Loucy (cell line): ENCODE data around the gene BCHE.

ENCODE experiments used
- H2AFZ ChIP-seq: fragments of 200-600 bp; sonication (generic); 2 replicates; pipeline ENCODE4 v1.6.0; 2016; ENCODE audit warnings: antibody characterized with exemption, mild to moderate bottlenecking, low read length, moderate library complexity
- H3F3A ChIP-seq: fragments of 200-600 bp; 2 replicates; pipeline ENCODE4 v1.6.0; 2016; ENCODE audit warnings: antibody characterized with exemption, low read depth, mild to moderate bottlenecking
- H3K27me3 ChIP-seq: fragments of 200-600 bp; sonication (generic); 2 replicates; pipeline ENCODE4 v1.6.1; 2014; ENCODE audit warnings: low read length, mild to moderate bottlenecking; ENCODE audit not compliant: insufficient read depth, poor library complexity, severe bottlenecking
- H3K36me3 ChIP-seq: fragments of 200-600 bp; sonication (generic); 2 replicates; pipeline ENCODE4 v1.6.1; 2016; ENCODE audit warnings: low read length; ENCODE audit not compliant: insufficient read depth
- H3K4me1 ChIP-seq: fragments of 200-600 bp; sonication (generic); 2 replicates; pipeline ENCODE4 v1.5.1; 2014; ENCODE audit warnings: low read length, mild to moderate bottlenecking; ENCODE audit not compliant: insufficient read depth, poor library complexity, severe bottlenecking
- H3K4me2 ChIP-seq: fragments of 200-600 bp; sonication (generic); 2 replicates; pipeline ENCODE4 v1.6.0; 2014; ENCODE audit warnings: antibody characterized with exemption, low read length, low read depth, mild to moderate bottlenecking; ENCODE audit not compliant: poor library complexity, severe bottlenecking
- H3K4me3 ChIP-seq: fragments of 200-600 bp; sonication (generic); 2 replicates; pipeline ENCODE4 v1.5.1; 2014; ENCODE audit warnings: low read length, mild to moderate bottlenecking, mixed read lengths; ENCODE audit not compliant: poor library complexity, severe bottlenecking
- H3K79me2 ChIP-seq: fragments of 200-600 bp; sonication (generic); 2 replicates; pipeline ENCODE4 v1.6.1; 2014; ENCODE audit warnings: low read length; ENCODE audit not compliant: insufficient read depth
- H3K9ac ChIP-seq: fragments of 200-600 bp; sonication (generic); 2 replicates; pipeline ENCODE4 v1.6.0; 2014; ENCODE audit warnings: mild to moderate bottlenecking, low read depth, low read length, moderate library complexity; ENCODE audit not compliant: poor library complexity, severe bottlenecking
- H3K9me2 ChIP-seq: fragments of 200-600 bp; sonication (generic); replicated peaks from 2 replicates; pipeline ENCODE4 v1.6.1; 2016; ENCODE audit warnings: low read depth, low read length, mixed read lengths
- H3K9me3 ChIP-seq: fragments of 200-600 bp; sonication (generic); 2 replicates; pipeline ENCODE4 v1.6.1; 2014; ENCODE audit warnings: mild to moderate bottlenecking, antibody characterized with exemption, low read length, low read depth; ENCODE audit not compliant: insufficient read depth
- H4K20me1 ChIP-seq: fragments of 200-600 bp; sonication (generic); 2 replicates; pipeline ENCODE4 v1.6.0; 2014; ENCODE audit warnings: antibody characterized with exemption, low read length, mild to moderate bottlenecking; ENCODE audit not compliant: insufficient read depth, poor library complexity, severe bottlenecking
- EZH2phosphoT487 ChIP-seq: fragments of 200-600 bp; IDR thresholded peaks from 2 replicates; pipeline ENCODE4 v1.6.1; 2018; ENCODE audit warnings: antibody characterized with exemption, mild to moderate bottlenecking, moderate library complexity, borderline replicate concordance
- TF ChIP-seq, protein P1 (sequence below): fragments of 200-600 bp; sonication (generic); conservative IDR thresholded peaks from 2 replicates; pipeline ENCODE4 v1.5.1; 2014; ENCODE audit warnings: mild to moderate bottlenecking, antibody characterized with exemption, low read length

Gene BCHE

DNA sequence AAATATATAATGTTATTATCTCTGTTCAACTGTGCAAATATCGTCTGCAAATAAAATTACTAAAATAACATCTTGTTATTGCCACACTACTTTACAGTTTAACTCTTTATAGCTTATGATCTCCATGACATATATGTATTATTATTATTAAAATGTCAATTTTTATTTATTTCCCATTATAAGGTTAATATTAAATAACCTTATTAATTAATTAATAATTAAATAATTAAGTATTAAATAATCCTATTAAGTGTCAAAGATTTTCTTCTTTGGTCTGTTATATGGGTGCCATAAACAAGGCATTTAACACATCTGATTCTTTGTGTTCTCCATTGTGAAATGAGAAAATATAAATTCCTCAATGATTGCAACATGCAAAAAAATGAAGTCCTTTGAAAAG, 10.0 kb downstream of the BCHE start:
- no peaks in the 10 kb centered on the region for H4K20me1 ChIP-seq

DNA sequence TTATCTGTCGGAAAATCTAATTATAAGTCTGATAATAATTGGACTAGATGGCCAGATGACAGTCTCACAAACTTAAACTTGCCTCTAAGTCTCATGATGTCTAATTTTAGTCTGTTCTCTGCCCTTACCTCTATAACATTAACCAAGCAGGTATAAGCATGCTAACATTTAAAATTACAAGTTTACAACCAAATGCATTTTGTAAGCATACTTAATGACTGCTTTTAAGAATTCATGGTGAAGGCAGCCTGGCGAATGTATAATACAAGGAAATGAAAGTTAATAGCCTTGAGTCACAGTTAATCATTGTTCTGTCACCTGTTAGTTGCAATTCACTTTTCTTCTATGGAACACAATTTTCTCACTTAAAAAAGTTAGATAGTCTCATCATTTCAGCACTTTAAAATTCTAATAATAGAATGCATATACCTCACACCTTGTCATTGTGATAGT, 16.5 kb downstream of the BCHE start:
- Histone ChIP-seq H3K4me2 (no peak overlapping the region), H3K36me3 (no peaks in the 10 kb centered on the region)
- TF ChIP-seq, protein P1, sequence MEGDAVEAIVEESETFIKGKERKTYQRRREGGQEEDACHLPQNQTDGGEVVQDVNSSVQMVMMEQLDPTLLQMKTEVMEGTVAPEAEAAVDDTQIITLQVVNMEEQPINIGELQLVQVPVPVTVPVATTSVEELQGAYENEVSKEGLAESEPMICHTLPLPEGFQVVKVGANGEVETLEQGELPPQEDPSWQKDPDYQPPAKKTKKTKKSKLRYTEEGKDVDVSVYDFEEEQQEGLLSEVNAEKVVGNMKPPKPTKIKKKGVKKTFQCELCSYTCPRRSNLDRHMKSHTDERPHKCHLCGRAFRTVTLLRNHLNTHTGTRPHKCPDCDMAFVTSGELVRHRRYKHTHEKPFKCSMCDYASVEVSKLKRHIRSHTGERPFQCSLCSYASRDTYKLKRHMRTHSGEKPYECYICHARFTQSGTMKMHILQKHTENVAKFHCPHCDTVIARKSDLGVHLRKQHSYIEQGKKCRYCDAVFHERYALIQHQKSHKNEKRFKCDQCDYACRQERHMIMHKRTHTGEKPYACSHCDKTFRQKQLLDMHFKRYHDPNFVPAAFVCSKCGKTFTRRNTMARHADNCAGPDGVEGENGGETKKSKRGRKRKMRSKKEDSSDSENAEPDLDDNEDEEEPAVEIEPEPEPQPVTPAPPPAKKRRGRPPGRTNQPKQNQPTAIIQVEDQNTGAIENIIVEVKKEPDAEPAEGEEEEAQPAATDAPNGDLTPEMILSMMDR = no peak
- no peak for TF ChIP-seq EZH2phosphoT487

More for the DNA sequence above, 10.0 kb downstream of the BCHE start:
- no peaks in the 10 kb centered on the region for H3K9me3 ChIP-seq
- H3F3A ChIP-seq = no peaks in the 10 kb centered on the region
- H3K27me3 ChIP-seq = no peaks in the 10 kb centered on the region
- TF ChIP-seq, protein P1 = no peak
- TF ChIP-seq EZH2phosphoT487 = no peak
- H3K9ac ChIP-seq = no peak overlapping the region
- H3K9me2 ChIP-seq = no peaks in the 10 kb centered on the region
- H2AFZ ChIP-seq = no peak overlapping the region
- H3K4me1 ChIP-seq = no peaks in the 10 kb centered on the region
- H3K79me2 ChIP-seq = no peaks in the 10 kb centered on the region
- no peak overlapping the region for H3K4me2 ChIP-seq
- no peaks in the 10 kb centered on the region for H3K36me3 ChIP-seq
- no peak overlapping the region for H3K4me3 ChIP-seq

DNA sequence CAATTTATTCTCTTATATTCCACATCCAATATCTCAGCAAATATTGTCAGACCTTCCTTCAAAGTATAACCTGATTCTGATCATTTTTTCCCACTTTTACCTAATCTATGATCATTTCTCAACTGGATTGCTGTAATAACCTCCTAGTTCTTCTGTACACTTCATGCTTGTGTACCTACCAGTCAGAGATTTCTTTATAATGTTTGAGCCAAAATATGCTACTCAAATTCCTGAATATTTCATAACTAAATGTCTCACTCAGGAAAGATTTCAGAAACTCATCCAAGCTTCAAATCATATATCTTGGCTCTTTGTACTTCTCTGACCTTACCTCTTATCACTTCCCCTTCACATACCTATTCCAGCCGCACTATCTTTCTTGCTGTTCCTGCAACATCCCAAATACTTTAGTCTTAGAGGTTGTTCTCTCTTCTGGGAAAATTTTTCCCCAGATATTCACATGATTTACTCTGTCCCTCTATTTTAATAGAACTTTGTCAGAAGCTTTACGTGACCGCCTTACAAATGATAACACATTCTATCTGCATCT, 20.0 kb downstream of the BCHE start:
- Histone ChIP-seq H4K20me1 (no peaks in the 10 kb centered on the region), H3K4me1 (no peaks in the 10 kb centered on the region), H3K79me2 (no peaks in the 10 kb centered on the region), H3K36me3 (no peaks in the 10 kb centered on the region), H3K27me3 (no peaks in the 10 kb centered on the region), H3K4me3 (no peak overlapping the region), H3K4me2 (no peak overlapping the region), H3F3A (no peaks in the 10 kb centered on the region), H2AFZ (no peak overlapping the region), H3K9me3 (no peaks in the 10 kb centered on the region), H3K9me2 (no peaks in the 10 kb centered on the region), H3K9ac (no peak overlapping the region)
- TF ChIP-seq, protein P1 = no peak
- TF ChIP-seq EZH2phosphoT487 = no peak

More for the DNA sequence above, 16.5 kb downstream of the BCHE start:
- Histone ChIP-seq H2AFZ (no peak overlapping the region), H3K9me2 (no peaks in the 10 kb centered on the region), H3K4me1 (no peaks in the 10 kb centered on the region), H3K9ac (no peak overlapping the region), H3F3A (no peaks in the 10 kb centered on the region), H3K9me3 (no peaks in the 10 kb centered on the region), H3K4me3 (no peak overlapping the region), H3K79me2 (no peaks in the 10 kb centered on the region), H4K20me1 (no peaks in the 10 kb centered on the region), H3K27me3 (no peaks in the 10 kb centered on the region)
